Stimulated activated CD4-positive, alpha-beta T cell treated with anti-CD3 and anti-CD28 coated beads, TNF-alpha, amount 100 ng/mL, for 1 hour (primary cell): ENCODE data around the gene MUC13.
A peak's percentile ranks its signal among the peaks of the same experiment; 100 is the strongest.

Source experiments
- DNase-seq, 3 donors: peaks; one replicate each; pipeline ENCODE4 v3.0.0-alpha.2; 2020; ENCODE audit warnings: low read depth in 3 of 3, low spot score in 1 of 3

MUC13 gene

DNA sequence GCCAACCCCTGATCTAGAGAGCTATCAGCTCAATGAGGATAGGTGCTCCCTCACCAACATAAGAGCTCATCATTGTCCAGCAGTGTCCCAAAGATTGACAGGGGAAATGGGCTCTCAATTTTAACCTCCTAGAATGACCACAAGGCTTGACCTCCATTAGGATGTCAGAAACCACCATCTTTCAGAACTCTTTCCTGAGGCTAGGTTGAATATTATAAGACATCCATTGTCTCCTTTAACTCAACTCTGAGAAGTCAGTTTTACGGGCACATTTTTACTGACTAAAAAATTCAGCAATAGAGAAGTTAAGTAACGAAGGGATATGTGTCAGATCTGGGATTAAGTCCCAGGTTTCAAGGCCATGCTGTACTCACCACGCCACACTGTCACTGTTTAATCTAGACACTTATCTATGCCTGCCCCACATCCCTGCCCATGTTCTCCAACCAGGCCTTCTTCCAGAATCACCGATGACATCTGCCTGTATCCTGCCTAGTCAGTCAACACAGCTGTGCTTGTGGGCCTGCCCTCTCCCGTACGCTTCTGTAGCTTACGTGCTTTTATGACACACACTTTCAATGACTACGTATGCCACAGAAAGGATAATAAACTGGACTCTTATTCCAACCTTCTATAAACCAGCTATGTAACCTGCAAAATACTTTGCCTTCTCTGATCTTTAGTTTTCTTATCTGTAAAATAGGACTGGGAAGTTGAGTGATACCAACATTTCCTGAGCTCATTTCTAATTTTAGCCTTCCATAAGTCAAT lies 17.1 kb upstream of the MUC13 start:
- no peak for DNase-seq

DNA sequence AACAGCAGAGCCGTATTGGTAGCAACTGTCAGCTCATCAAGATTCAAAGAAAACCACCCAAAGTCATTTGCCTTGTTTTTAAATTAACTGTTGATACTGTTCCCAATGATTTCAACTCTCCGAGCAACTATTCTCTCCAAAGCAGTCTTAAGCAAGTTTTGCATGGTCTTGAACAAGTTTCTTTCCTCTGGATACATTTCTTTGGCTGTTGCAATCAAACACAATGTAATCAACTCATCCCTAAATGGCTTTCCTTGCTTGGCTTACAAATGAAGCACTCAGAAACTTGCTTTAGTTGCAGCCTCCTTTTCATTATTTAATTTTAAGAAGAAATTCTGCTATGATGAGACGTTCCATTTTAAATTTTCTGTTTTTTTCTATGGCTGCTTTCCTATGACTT lies 15.5 kb upstream of the MUC13 start:
- DNase-seq: no peak

DNA sequence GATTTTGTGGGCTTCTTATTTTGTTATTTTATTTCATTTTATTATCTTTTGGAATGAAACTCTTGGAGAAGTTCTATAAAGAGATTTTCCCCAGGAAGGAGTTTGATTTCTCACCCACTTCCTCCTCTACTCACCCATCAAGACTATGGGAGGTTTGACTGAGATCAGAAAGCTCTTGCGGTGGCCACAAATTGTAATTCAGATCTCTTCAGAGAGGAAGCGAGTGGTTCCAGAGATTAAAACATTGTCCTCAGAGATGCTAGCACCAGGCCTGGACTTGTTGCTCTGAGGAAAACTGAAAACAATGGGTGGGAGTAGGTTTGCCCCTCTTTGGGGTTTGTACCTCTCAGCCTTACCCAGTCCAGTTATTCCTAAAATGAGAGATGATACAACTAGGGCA lies 8.1 kb upstream of the MUC13 start:
- no peak for DNase-seq

DNA sequence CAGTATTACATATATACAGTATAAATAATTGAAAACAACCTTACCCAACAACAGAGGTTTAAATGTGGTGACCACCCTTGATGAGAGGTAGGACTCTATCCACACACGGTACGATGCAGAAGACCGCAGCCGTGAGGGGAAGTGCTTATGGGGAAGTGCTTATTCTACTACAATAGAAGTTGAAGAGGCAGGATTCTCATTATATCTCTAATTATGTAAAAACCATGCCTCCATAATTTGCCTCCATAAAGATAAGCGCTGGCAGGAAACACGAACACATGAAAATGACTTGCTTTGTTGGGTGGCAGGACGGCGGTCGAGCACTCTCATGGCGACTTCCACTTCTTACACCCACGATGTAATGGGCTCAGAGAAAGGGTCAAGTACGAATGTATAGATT lies 7.2 kb upstream of the MUC13 start:
- no peak for DNase-seq

DNA sequence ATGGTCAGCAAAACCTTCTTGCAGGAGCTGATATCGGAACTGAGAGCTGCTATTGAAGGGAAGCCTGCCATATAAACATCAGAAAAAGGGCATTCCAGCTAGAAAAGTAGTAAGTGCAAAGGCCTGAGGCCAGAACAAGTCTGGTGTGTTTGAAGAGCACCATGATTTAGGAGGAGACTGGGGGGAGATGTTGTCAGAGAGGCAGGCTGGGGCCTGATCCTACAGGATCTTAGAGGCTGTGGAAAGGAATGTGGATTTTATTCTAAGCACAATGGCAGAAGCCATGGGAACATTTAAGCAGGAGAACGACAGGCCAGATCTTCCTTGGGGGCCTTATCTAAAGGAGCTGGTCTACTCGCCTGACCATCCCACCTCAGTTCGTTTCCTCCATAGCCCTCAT lies 5.1 kb upstream of the MUC13 start:
- DNase-seq: no peak

DNA sequence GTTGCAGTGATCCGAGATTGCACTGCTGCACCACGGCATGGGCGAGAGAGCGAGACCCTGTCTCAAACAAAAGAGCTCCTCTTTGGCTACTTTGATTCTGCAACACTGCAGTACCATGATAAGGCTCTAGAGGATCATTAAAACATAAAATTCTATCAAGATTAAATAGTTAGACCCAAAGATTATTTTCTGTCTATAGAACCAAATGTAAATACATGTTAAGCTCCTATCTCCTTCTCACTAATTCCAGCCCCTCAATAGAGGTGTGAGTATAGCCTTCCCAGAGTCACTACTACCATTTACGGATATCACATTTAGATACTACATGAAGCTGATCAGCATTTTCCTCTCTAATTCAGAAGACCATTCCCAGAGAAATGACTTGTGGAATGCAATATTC lies 4.3 kb upstream of the MUC13 start:
- DNase-seq: no peak

DNA sequence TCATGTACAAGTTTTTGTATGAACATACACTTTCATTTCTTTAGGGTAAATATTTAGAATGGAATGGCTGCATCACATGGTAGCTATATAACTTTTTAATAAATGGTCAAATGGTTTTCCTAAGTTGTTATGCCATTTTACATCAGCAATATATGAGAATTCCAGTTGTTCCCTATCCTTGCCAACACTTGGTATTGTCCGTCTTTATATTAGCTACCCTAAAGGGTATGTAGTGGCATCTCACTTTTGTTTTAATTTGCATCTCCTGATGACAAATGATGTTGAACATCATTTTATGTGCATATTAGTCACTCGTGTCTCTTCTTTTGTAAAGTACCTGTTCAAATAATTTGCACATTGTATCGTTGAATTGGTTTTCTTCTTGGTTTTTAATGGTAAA lies 2.5 kb upstream of the MUC13 start:
- no peak for DNase-seq

DNA sequence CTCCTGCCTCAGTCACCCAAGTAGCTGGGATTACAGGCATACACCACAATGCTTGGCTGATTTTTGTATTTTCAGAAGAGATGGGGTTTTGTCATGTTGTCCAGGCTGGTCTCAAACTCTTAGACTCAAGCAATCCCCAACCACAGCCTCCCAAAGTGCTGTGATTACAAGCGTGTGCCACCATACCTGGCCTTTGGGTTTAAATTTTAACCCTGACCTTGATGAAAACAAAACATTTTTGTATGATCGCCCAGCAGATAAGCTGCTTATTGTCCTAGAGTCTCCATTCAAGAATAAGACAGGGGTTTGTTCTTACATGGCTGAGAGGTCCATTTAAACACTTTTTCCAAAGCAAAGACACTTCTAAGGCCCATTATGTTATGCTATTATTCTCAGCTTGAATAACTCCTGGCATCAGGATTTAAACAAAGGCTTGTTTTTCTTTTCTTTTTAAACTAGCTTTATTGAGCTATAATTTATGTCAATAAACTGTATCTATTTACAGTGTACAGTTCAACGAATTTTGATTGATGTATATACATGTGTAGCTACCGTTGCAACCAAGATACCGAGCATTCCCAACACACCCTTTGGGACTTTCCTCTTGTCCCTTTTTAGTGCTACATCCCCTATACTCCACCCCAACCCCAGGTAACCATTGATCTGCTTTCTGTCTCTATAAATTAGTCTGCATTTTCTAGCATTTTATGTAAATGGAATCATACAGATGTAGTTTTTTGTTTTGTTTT lies 1.4 kb upstream of the MUC13 start:
- DNase-seq: no peak

DNA sequence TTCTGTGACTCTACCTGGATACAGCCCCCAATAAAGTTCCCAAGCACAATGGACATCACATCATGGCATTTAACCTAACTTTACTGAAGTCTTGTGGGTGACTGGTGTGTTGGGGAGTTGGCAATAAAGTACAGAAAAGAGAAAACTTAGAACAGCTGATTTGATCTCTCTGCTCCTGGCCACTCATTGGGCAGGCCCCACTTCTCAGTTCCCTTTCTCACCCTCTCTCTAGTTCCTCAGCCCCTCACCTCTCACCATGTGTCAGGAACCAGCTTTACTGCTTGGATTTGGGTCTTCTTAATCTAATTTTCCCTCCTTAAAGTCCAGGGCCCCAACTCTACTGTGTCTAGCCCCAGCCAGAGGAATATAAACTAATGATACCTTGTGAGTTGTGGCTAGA lies 713 bp upstream of the MUC13 start:
- DNase-seq: no peak

DNA sequence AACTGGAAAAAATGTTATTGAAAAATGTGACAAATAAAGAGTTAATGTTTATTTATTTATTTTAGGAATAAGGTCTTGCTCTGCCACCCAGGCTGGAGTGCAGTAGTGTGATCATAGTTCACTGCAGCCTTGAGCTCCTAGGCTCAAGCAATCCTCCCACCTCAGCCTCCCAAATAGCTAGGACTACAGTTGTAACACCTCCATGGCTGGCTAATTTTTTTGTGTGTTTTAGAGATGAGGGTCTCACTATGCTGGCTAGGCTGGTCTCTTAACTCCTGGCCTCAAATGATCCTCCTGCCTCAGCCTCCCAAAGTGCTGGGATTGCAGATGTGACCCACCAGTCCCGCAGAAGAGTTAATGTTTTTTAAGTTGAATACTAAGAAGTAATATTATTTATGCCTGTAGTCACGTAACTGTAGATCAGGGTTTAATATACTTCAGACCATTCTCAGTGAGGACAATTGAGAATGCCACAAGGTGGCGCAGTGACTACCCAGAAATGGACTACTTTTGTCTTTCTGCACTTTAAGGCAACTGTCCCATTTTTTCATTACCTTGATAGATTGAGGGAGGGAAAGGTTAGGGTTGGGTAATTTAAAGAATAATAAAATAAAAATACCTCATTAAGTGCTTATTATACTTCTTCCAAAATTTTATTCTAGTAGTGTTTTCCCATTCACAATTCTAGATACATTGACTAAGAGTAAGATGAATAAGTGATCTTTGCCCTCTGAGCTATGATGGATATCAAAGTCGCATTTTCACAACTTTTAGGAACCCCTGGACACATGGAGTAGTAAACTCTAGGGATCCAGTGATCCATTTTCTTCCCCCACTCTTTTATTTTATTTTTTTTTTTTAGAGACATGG lies 6.0 kb downstream of the MUC13 start:
- peak in 2 of 3 donors; percentile 28 to 29 for DNase-seq

DNA sequence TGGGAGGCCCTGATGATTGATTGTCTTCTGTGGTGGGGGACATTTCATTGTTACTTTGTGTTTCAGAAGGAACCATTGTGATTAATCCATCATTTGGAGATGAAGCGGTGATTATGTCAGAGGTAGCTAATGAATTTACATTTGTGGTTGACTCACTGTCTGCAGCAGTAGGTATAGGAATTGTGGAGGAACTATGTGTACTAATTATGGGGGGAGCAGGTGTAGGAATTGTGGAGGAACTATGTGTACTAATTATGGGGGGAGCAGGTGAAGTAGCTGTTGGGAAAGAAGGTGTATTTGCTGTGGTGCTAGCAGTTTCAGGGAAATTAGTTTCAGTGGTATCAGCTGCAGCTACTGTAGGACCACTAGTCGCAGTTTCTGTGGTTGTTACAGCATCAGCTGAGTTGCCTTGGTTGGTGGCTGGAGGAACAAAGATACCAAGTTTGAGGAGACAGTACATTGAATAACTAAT lies 6.9 kb downstream of the MUC13 start:
- no peak for DNase-seq

DNA sequence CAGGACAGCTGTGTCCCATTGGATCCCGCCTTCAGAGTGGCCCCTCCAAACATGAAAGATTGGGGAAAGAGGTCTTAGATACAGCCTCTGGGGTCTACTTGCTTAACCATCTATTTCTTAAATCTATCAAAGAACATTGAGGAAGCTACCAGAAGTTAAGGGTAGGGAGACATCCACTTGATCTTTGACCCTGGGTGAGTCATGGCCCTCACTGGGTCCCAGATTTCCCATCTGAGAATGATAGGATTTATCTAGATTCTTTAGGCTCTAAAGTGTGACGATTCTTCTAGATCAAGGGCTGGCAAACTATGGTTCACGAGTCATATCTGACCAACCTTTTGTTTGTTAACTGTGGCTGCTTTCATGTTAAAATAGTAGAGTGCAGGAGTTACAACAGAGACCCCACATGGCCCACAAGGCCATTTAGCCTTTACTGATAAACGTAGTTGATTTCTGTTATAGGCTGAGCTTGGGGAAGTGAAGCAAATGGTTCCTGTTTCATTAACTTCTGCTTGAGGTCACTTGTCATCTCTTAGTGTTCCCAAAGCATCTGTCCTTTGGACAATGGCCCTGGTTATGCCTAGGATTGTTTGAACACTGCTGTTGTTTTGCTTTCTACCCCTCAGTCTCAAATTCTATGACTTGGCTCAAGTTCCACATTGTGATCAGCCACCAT lies 8.0 kb downstream of the MUC13 start:
- DNase-seq: no peak

DNA sequence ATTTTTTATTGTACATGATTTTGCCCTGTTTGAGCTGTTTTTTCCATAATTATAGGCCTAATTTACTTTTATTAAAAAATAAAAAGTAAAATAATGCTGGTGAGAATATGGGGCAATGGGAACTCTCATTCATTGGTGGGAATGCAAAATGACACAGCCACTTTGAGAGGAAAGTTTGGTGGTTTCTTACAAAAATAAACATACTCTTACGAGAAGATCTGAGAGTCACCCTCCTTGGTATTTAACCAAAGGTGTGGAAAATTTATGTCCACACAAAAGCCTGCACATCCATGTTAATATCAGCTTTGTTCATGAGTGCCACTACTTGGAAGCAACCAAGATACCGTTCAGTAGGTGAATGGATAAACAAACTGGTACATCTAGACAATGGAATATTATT lies 9.8 kb downstream of the MUC13 start:
- DNase-seq: no peak

DNA sequence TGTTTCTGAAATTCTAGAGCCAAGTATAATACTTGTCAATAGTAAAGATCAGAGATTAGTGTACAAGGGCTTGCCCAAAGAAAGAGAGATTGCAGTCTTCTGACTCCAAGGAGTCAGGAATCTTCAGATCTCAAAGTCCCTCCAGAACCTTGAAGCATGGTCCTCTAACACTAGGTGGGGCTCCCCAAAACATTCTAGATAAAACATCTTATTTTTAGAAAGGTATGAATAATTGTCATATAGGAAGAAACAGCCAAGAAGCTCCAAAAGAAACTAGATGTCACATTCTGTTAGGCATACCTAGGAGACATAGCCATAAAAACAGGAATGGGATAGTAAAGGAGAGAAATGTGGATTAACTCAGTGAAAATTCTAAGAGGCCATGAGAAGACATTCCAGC lies 10.7 kb downstream of the MUC13 start:
- DNase-seq: no peak

DNA sequence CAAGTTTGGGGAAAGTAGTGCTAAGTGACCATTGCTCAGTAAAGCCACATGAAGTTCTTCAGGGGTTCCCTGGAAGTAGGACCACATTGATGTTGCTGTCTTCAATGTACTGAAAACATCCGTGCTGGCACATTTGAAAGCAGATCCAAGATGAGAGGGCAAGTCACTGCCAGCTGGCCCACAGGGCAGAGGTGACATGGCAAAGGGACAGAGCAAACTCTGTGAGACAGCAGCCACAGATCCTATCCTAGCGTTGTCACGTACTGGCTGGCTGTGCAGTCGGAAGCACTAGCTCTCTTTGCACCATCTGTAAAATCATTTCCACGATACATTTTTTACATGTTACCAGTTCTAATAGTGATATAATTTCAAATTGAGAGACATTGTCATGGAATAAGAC lies 13.8 kb downstream of the MUC13 start:
- DNase-seq: no peak

DNA sequence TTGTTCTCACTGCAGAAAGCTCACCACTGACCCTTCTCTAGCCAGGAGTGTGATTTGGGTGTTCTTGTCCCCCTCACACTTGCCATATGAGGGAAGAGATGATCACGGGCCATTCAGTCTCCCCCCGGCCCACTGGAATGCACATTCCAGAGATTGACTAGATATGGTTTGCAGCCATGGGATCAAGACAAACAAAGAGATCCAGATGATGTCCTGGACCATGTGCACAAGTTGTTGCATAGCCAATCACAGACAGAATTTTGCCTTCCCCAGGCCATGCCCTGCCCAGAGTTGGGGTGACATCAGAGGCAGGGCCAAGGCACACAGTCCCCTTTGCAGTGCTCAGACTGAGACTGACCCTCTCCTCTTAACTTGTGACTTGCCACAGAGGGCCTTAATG lies 14.8 kb downstream of the MUC13 start:
- no peak for DNase-seq

DNA sequence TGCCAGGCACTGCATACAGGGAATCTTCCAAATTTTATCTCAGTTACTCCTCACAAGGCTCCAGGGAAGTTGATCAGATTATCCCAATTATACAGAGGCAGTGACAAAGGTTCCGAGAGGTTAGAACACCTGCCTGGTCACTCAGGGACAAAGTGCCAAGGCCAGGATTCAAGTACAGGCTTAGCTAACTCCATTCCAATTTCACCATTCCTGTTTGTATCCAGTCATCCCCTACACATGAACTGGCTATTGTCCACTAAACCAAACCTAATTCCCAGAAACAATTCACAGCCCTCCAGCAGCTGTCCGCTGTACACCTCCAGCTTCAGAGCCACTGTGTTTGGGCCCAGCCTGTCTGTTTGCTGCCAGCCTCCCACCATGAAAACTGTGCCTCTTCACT lies 16.0 kb downstream of the MUC13 start:
- DNase-seq: no peak

DNA sequence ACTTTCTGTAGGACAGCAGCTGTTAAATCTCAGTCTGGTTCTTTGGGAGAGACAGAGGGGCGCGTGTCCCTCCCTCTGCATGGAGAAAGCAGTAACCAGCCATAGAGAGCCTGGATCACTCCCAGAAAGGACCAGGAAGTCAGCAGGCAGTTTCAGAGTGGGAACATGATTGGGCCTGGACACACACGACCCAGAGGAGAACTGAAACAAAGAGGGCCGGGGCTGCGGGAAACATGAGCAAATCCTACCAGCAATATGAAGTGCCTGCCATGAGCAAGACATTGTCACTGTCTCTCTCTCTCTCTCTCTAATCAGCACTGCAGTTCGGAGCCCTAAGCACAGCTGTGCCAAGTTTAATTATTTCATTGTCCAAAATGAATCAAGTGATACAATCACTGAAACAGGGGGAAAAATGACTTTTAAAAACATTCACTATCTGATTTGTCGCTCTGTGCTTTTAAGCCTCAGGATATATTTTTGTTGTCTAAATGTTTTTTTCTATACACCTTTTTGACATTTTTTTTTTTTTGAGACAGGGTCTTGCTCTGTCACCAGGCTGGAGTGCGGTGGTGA lies 17.6 kb downstream of the MUC13 start:
- DNase-seq: no peak

DNA sequence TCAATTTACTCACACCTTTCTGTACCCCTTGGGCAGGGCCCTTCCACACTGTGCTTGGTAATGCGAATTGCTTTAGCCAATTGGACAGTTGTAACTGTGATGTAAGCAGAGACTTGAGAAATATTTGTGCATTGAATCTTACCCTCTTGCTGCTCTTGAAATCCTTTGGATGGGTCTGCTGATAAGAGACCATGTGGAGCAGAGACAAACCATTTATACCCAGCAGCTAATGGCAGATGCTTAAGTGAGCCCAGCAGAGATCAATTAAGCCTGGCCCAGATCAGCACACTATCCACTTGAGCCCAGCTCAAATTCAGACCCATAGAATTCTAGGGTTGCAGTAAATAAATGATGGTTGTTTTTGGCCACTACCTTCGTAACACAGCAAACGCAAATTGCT lies 19.3 kb downstream of the MUC13 start:
- no peak for DNase-seq

DNA sequence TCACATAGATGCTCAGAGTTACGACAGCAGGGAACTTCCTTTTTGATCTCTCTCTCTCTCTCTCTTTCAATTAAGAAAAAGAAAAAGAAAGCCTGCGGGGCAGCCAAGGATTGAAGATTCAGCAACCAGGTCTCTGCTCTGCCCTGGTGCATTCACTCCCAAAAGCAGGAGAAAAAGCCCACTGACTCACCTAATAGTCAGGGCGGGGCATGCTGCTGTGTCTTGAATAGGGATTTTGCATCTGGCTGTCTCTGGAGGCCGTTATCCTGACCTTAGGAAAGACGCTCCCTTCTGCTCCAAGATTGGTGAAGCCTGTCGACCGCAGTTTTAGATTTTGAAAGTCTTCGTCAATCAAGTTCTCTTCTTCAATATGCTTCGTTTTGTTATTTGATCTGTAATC lies 26.6 kb downstream of the MUC13 start:
- no peak for DNase-seq
